Upper lobe of right lung (tissue), 1 donor: Measurements from ENCODE around the gene MCL1. TPM values are rescaled to one million over a fixed set of nuclear protein-coding genes. Genes with fewer than 3 reads are reported as not detected.

Source experiments
- ATAC-seq: fragments of 200-7000 bp; cut with Tn5 transposase; one replicate; pipeline ENCODE4 v1.9.1; 2020; ENCODE audit warnings: mild to moderate bottlenecking, moderate library complexity
- DNase-seq: peaks from one replicate; pipeline ENCODE4 v3.0.0-alpha.2; 2020
- H3K27ac ChIP-seq: fragments of 200-600 bp; one replicate; pipeline ENCODE4 v1.8.0; 2022
- H3K27me3 ChIP-seq: fragments of 200-600 bp; one replicate; pipeline ENCODE4 v1.8.0; 2022; ENCODE audit warnings: mild to moderate bottlenecking
- H3K36me3 ChIP-seq: fragments of 200-600 bp; one replicate; pipeline ENCODE4 v1.8.0; 2022
- H3K4me1 ChIP-seq: fragments of 200-600 bp; one replicate; pipeline ENCODE4 v1.8.0; 2022
- H3K4me3 ChIP-seq: fragments of 200-600 bp; one replicate; pipeline ENCODE4 v1.8.0; 2022; ENCODE audit warnings: mild to moderate bottlenecking
- H3K9me3 ChIP-seq: fragments of 200-600 bp; one replicate; pipeline ENCODE4 v1.8.0; 2022
- intact Hi-C: fragments of 100-400 bp; cut with DNase I; formaldehyde crosslinking; loops from one replicate; pipeline ENCODE4 v1.11.0; 2022
- total RNA-seq: library from RNA; stranded (reverse); fragmentation: NEBNext Ultra II Directional; extraction: Animal tissue kit (Norgen Biotek cat#: 25700); gene quantifications from one replicate; pipeline ENCODE4 v1.2.1, GENCODE V29; 2021
- TF ChIP-seq, protein P1 (sequence below): fragments of 200-600 bp; IDR thresholded peaks from one replicate; pipeline ENCODE4 v1.8.0; 2022; ENCODE audit warnings: antibody characterized with exemption
- donor health status: DM: no; HTN: yes; CAD: no; lungs with severe emphysema.

The MCL1 gene
- total RNA-seq, 1 donor from 2014 or later, result 325 TPM

DNA sequence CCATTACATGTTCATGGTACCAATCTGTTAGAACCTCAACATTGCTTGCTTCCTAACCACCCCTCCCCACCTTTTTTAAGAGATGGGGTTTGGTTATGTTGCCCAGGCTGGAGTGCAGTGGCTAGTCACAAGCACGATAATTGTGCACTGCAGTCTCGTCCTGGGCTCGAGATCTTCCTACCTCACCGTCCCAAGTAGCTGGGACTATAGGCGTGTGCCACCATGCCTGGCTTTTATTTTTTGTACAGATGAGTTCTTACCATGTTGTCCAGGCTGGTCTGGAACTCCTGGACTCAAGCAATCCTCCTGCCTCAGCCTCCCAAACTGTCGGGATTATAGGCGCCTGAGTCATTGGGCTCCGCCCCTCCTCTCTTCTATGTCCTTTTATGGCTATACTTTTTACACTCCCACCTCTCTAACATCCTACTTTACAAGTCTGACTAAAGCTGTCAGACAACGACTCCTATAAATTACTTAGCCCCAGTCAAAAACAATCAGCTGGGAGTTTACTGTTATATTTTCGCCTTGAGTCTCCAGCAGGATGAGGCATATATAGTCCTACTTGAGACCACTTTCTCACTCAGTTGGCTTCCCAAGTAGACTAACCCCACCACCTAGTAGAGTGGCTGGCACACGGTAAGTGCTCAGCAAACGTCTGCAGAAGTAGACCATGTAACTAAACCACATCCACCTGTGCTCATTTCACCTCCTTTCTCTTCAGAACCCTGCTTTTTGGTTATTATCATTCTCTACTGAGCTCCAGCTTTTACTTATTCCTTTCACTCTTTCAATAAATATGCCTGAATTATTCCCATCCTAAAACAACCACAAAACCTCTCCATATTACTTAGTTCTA, 36.2 kb upstream of the MCL1 start:
- DNase-seq (no peak), ATAC-seq (no peak)
- Histone ChIP-seq H3K4me1 (peaks cover 61% of the 10 kb centered on the region), H3K4me3 (no peak overlapping the region), H3K27ac (peak overlapping the region; percentile 92), H3K36me3 (peaks cover 23% of the 10 kb centered on the region), H3K27me3 (no peaks in the 10 kb centered on the region), H3K9me3 (no peaks in the 10 kb centered on the region)
- intact Hi-C loops, result no loop called here
- TF ChIP-seq, protein P1, sequence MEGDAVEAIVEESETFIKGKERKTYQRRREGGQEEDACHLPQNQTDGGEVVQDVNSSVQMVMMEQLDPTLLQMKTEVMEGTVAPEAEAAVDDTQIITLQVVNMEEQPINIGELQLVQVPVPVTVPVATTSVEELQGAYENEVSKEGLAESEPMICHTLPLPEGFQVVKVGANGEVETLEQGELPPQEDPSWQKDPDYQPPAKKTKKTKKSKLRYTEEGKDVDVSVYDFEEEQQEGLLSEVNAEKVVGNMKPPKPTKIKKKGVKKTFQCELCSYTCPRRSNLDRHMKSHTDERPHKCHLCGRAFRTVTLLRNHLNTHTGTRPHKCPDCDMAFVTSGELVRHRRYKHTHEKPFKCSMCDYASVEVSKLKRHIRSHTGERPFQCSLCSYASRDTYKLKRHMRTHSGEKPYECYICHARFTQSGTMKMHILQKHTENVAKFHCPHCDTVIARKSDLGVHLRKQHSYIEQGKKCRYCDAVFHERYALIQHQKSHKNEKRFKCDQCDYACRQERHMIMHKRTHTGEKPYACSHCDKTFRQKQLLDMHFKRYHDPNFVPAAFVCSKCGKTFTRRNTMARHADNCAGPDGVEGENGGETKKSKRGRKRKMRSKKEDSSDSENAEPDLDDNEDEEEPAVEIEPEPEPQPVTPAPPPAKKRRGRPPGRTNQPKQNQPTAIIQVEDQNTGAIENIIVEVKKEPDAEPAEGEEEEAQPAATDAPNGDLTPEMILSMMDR, result no peak

DNA sequence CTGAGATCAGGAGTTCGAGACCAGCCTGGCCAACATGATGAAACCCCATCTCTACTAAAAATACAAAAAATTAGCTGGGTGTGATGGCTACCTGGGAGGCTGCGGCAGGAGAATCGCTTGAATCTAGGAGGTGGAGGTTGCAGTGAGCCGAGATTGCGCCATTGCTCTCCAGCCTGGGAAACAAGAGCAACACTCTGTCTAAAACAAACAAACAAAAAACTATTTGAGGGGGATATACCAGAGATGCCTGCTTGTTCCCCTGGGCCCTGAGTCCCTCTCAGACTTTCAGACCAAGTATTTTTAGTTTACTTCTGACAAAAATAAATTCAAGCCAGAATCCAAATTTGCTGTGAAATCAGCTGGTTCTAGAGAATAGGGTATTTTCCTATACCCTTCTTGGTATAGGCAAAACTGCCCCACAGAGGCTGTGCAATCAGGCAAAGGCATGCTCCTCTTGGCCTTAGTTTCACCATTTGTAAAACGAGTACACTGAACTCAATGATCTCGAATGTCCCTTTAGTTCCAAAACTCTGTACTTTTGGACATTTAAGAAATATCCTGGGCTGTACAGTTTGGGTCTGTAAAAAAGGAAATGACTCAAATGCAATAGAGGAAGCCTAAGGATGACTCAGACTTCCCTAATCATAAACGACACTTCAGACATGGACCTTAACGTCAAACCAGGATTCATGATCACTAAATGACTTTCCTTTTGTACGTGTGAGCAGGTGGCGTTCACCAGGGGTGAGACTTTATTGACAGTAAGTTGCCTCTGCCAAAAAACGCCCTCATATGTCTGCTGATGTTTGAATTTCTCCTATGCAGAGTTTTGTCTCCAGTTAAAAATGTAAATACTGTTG, 33.9 kb upstream of the MCL1 start:
- Histone ChIP-seq H3K9me3 (no peaks in the 10 kb centered on the region), H3K4me1 (peaks cover 59% of the 10 kb centered on the region), H3K4me3 (peak overlapping the region; percentile 26), H3K36me3 (peaks cover 16% of the 10 kb centered on the region), H3K27ac (peak overlapping the region; percentile 92), H3K27me3 (no peaks in the 10 kb centered on the region)
- intact Hi-C loops, result no loop called here
- no peak for DNase-seq
- TF ChIP-seq, protein P1, result no peak
- ATAC-seq, result peak; percentile 69

DNA sequence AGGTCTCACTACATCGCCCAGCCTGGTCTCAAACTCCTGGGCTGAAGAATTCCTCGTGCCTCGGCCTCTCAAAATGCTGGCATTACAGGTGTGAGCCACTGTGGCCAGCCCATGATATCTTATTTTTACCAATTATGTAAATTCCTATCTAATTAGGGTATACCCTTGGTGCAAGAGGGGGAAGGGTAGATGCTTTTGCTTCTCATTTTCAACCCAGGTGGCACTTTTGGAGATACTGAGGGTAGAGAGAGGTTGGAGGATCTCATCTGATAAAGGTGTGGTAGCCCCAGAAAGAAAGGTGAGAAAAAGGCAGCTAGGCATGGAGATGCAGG, 32.6 kb upstream of the MCL1 start:
- H3K4me1 ChIP-seq, result peaks cover 59% of the 10 kb centered on the region

DNA sequence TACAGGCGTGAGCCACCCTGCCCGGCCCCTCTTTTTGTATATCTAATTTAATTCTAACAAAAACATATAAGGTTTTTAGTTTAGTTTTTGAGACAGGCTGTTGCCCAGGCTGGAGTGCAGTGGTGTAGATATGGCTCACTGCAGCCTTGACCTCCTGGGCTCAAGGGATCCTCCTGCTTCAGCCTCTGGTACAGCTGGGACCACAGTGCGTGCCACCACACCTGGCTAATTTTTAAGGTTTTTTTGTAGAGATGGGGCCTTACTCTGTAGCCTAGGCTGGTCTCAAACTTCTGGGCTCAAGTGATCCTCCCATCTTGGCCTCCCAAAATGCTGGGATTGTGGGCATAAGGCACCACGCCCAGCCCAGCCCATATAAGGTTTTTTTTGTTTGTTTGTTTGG, 31.2 kb upstream of the MCL1 start:
- no peaks in the 10 kb centered on the region for H3K27me3 ChIP-seq
- DNase-seq (no peak), ATAC-seq (no peak)
- H3K36me3 ChIP-seq, result no peaks in the 10 kb centered on the region
- H3K4me1 ChIP-seq, result peaks cover 58% of the 10 kb centered on the region
- no peak overlapping the region for H3K4me3 ChIP-seq
- peak overlapping the region; percentile 92 for H3K27ac ChIP-seq
- H3K9me3 ChIP-seq, result no peaks in the 10 kb centered on the region
- intact Hi-C loops, result no loop called here
- TF ChIP-seq, protein P1, result no peak

More for the DNA sequence above, 32.6 kb upstream of the MCL1 start:
- H3K27me3 ChIP-seq, result no peaks in the 10 kb centered on the region
- H3K4me3 ChIP-seq, result peak overlapping the region; percentile 15
- TF ChIP-seq, protein P1, result no peak
- peaks cover 3% of the 10 kb centered on the region for H3K36me3 ChIP-seq
- peak overlapping the region; percentile 92 for H3K27ac ChIP-seq
- ATAC-seq, result no peak
- no peaks in the 10 kb centered on the region for H3K9me3 ChIP-seq
- intact Hi-C loops, result no loop called here
- DNase-seq, result no peak

DNA sequence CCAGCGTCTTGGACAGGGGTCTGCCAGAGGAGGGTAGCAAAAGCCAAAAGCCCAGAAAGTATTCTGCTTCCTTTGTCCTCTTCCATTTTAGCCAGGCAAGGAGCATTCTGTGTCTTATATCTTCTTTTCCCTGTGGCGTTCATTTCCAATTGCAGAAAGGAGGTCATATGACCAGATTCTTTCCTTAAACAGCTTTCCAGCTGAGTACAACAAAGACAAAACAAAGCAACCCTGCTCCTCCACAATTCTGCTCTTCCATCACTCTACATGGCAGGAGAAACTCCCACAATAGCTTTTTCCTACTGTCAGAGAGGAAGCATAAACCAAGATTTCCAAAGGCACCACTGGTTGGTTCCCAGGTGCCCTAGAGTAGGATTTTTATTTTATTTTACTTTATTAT, 30.3 kb upstream of the MCL1 start:
- Histone ChIP-seq H3K27ac (peak overlapping the region; percentile 92), H3K36me3 (no peaks in the 10 kb centered on the region), H3K9me3 (no peaks in the 10 kb centered on the region), H3K4me3 (no peak overlapping the region), H3K4me1 (peaks cover 56% of the 10 kb centered on the region), H3K27me3 (no peaks in the 10 kb centered on the region)
- DNase-seq (no peak), ATAC-seq (no peak)
- intact Hi-C loops, result no loop called here
- TF ChIP-seq, protein P1, result no peak
